DOHH2 (cell line): ENCODE results near the gene CELF1.

ENCODE experiments used
- H3F3A ChIP-seq: fragments of 200-600 bp; sonication (generic), shearing (Covaris generic); 2 replicates; pipeline ENCODE4 v1.6.0; 2016; ENCODE audit warnings: antibody characterized with exemption, mild to moderate bottlenecking; ENCODE audit not compliant: control insufficient read depth, insufficient read depth
- H3K27ac ChIP-seq: fragments of 200-600 bp; sonication (generic); 2 replicates; pipeline ENCODE4 v1.5.1; 2014; ENCODE audit warnings: low read depth, mild to moderate bottlenecking, low read length, moderate library complexity
- H3K27me3 ChIP-seq: fragments of 200-600 bp; sonication (generic); 2 replicates; pipeline ENCODE4 v1.6.1; 2014; ENCODE audit warnings: mild to moderate bottlenecking, low read length, mixed read lengths; ENCODE audit not compliant: control insufficient read depth
- H3K36me3 ChIP-seq: fragments of 200-600 bp; sonication (generic); 2 replicates; pipeline ENCODE4 v1.6.1; 2014; ENCODE audit warnings: mild to moderate bottlenecking, low read length, moderate library complexity, mixed read lengths; ENCODE audit not compliant: control insufficient read depth
- H3K4me1 ChIP-seq: fragments of 200-600 bp; sonication (generic); 2 replicates; pipeline ENCODE4 v1.6.1; 2014; ENCODE audit warnings: mild to moderate bottlenecking, low read length, mixed read lengths; ENCODE audit not compliant: control insufficient read depth
- H3K4me2 ChIP-seq: fragments of 200-600 bp; sonication (generic); 2 replicates; pipeline ENCODE4 v1.6.0; 2014; ENCODE audit warnings: mild to moderate bottlenecking, low read length, moderate library complexity
- H3K4me3 ChIP-seq: fragments of 200-600 bp; sonication (generic); 2 replicates; pipeline ENCODE4 v1.5.1; 2014; ENCODE audit warnings: mild to moderate bottlenecking, low read length, mixed read lengths
- H3K79me2 ChIP-seq: fragments of 200-600 bp; sonication (generic); 2 replicates; pipeline ENCODE4 v1.6.1; 2014; ENCODE audit warnings: mild to moderate bottlenecking, low read length, mixed read lengths; ENCODE audit not compliant: control insufficient read depth
- H3K9me2 ChIP-seq: fragments of 200-600 bp; sonication (generic); replicated peaks from 2 replicates; pipeline ENCODE4 v1.6.1; 2014; ENCODE audit warnings: mild to moderate bottlenecking, low read length, mixed read lengths; ENCODE audit not compliant: control insufficient read depth
- H3K9me3 ChIP-seq: fragments of 200-600 bp; sonication (generic); 2 replicates; pipeline ENCODE4 v1.6.1; 2014; ENCODE audit warnings: antibody characterized with exemption, low read length, mixed read lengths; ENCODE audit not compliant: control insufficient read depth, insufficient read depth
- H4K20me1 ChIP-seq: fragments of 200-600 bp; sonication (generic); 2 replicates; pipeline ENCODE4 v1.6.0; 2014; ENCODE audit warnings: low read depth, mild to moderate bottlenecking, antibody characterized with exemption, low read length, moderate library complexity; ENCODE audit not compliant: control insufficient read depth, insufficient read depth
- EZH2phosphoT487 ChIP-seq: fragments of 200-600 bp; sonication (generic); IDR thresholded peaks from 2 replicates; pipeline ENCODE4 v1.6.1; 2017; ENCODE audit warnings: borderline replicate concordance, mild to moderate bottlenecking, antibody characterized with exemption, low read length, moderate library complexity, mixed read lengths
- TF ChIP-seq, protein P1 (sequence below): fragments of 200-600 bp; sonication (generic); IDR thresholded peaks from one replicate; pipeline ENCODE4 v1.5.1; 2014; ENCODE audit warnings: antibody characterized with exemption, mild to moderate bottlenecking, low read depth, low read length; ENCODE audit not compliant: poor library complexity, severe bottlenecking

CELF1 gene

DNA sequence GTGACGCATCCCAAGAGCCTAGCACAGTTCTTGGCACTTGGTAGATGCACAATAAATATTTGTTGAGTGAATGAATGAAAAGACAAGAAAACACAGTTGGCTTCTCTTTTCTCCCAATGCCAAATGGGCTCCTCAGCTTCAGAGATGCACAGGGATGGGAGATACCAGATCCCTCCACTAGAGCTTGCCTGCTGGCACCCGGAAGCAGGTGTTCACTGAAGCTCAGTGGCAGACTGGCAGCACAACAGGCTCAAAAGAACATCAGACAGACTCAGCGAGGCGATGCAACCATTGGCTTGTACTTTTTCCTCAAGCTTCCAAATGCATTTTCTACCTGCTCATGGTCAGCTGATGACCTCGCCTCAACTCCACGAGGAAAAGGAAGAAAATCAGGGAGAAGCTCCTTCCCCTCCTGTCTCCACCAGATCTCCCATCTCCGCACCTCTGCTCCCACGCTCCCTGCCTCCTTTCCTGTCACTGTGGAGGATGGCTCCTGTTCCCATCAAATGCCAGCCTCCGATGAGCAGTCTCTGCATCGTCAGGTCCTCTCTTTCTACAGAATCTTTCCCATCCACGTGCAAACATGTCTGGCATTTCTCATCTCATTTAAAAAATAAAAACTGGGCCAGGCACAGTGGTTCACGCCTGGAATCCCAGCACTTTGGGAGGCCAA lies 109.8 kb downstream of the CELF1 start:
- H3F3A ChIP-seq: no peaks in the 10 kb centered on the region
- no peaks in the 10 kb centered on the region for H3K36me3 ChIP-seq
- H3K4me1 ChIP-seq: no peaks in the 10 kb centered on the region
- H3K4me3 ChIP-seq: no peak overlapping the region
- H3K4me2 ChIP-seq: no peak overlapping the region
- no peak overlapping the region for H3K27ac ChIP-seq
- H3K27me3 ChIP-seq: no peaks in the 10 kb centered on the region
- no peaks in the 10 kb centered on the region for H3K9me3 ChIP-seq
- H3K9me2 ChIP-seq: no peaks in the 10 kb centered on the region
- no peaks in the 10 kb centered on the region for H3K79me2 ChIP-seq
- no peaks in the 10 kb centered on the region for H4K20me1 ChIP-seq
- TF ChIP-seq, protein P1, sequence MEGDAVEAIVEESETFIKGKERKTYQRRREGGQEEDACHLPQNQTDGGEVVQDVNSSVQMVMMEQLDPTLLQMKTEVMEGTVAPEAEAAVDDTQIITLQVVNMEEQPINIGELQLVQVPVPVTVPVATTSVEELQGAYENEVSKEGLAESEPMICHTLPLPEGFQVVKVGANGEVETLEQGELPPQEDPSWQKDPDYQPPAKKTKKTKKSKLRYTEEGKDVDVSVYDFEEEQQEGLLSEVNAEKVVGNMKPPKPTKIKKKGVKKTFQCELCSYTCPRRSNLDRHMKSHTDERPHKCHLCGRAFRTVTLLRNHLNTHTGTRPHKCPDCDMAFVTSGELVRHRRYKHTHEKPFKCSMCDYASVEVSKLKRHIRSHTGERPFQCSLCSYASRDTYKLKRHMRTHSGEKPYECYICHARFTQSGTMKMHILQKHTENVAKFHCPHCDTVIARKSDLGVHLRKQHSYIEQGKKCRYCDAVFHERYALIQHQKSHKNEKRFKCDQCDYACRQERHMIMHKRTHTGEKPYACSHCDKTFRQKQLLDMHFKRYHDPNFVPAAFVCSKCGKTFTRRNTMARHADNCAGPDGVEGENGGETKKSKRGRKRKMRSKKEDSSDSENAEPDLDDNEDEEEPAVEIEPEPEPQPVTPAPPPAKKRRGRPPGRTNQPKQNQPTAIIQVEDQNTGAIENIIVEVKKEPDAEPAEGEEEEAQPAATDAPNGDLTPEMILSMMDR: no peak
- TF ChIP-seq EZH2phosphoT487: no peak

DNA sequence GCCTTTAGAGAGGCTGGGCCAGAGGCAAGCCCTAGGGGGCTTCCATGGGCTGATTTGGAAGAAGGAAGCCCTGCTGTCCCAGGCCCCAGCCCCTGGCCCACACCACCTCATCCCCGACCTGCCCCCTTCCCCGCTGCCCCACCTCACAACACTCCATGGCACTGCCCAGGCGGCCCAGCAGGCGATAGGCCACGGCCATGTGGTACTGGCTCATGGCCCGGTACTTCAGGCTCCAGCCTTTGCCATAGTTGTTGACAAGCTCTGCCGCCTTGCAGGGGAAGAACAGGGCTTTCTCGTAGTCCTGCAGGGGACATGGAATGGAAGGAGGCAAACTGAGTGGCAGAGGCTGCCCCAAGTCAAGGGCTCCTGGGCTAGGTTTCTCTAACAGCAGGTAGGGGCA lies 110.4 kb downstream of the CELF1 start:
- Histone ChIP-seq H3K27ac (no peak overlapping the region), H3K4me3 (no peak overlapping the region), H3K79me2 (no peaks in the 10 kb centered on the region), H3K9me3 (no peaks in the 10 kb centered on the region), H4K20me1 (no peaks in the 10 kb centered on the region), H3K4me2 (no peak overlapping the region), H3K4me1 (no peaks in the 10 kb centered on the region), H3K9me2 (no peaks in the 10 kb centered on the region), H3F3A (no peaks in the 10 kb centered on the region), H3K27me3 (no peaks in the 10 kb centered on the region), H3K36me3 (no peaks in the 10 kb centered on the region)
- no peak for TF ChIP-seq EZH2phosphoT487
- TF ChIP-seq, protein P1: no peak

DNA sequence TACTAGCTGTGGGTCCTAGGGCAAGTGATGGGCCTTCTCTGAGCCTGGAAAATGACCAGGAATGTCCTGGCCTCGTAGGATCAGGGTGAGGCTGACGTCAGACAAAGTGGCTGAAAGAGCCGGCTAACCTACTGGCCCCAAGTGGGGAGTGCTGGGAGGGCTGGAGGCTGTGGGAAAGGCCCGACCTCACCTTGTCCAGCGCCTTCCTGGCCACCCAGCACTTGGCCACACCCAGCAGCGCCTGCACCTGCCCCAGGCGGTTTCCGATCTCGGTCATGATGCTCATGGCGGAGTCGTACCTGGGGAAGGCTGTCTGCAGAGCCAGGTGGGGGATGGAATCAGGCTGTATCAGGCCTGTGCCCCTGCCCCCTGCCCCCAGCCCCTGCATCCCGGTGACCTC lies 111.5 kb downstream of the CELF1 start:
- Histone ChIP-seq H3F3A (no peaks in the 10 kb centered on the region), H4K20me1 (no peaks in the 10 kb centered on the region), H3K79me2 (no peaks in the 10 kb centered on the region), H3K9me3 (no peaks in the 10 kb centered on the region), H3K4me2 (no peak overlapping the region), H3K27me3 (no peaks in the 10 kb centered on the region), H3K4me1 (no peaks in the 10 kb centered on the region), H3K4me3 (no peak overlapping the region), H3K9me2 (no peaks in the 10 kb centered on the region), H3K27ac (no peak overlapping the region), H3K36me3 (no peaks in the 10 kb centered on the region)
- no peak for TF ChIP-seq EZH2phosphoT487
- TF ChIP-seq, protein P1: no peak
